ENCODE results near the gene STPG2. TPM values are rescaled to one million over a fixed set of nuclear protein-coding genes. Genes with fewer than 3 reads are reported as not detected.

The STPG2 gene
- total and polyA plus RNA-seq, 10 of the 15 experiments (the other 5 are each of a cell fraction or from before 2014, with no cell fraction given), result 0.13 to 0.24 TPM; not detected in 8

GRCh38 chr4:97892592-97893266 is 250.5 kb downstream of the STPG2 start:
- Histone ChIP-seq H3K4me3 (no peak overlapping the region), H3K79me2 (ENCODE audit: control insufficient read depth, insufficient read depth, low read length) (no peaks in the 10 kb centered on the region), H3K9me3 (replicated peaks; ENCODE audit: control insufficient read depth, insufficient read depth, low read length) (no peaks in the 10 kb centered on the region), H3K9ac (ENCODE audit: control insufficient read depth, insufficient read depth, low read length) (no peak overlapping the region), H3K27ac (ENCODE audit: control insufficient read depth, insufficient read depth) (no peak overlapping the region), H3K4me2 (ENCODE audit: control insufficient read depth, insufficient read depth) (no peak overlapping the region), H3K4me1 (ENCODE audit: control insufficient read depth, insufficient read depth, low read length) (no peaks in the 10 kb centered on the region), H3K27me3 (replicated peaks in 1 of 2; ENCODE audit: control insufficient read depth in 2 of 2, insufficient read depth in 2 of 2, low read length in 1 of 2) (no peaks in the 10 kb centered on the region), H3K36me3 (ENCODE audit: control insufficient read depth in 2 of 2, insufficient read depth in 2 of 2, low read length in 1 of 2) (no peaks in the 10 kb centered on the region), H4K20me1 (ENCODE audit: control insufficient read depth, insufficient read depth) (no peaks in the 10 kb centered on the region), H2AFZ (ENCODE audit: control insufficient read depth, low read depth, low read length) (no peak overlapping the region)
- no peak for FAIRE-seq
- in situ Hi-C loops (cut with MboI) (no loop called here), intact Hi-C loops (cut with micrococcal nuclease; ENCODE audit: unreplicated experiment) (no loop called here)
- ChIA-PET CTCF (no interaction called here), RAD21 (ENCODE audit: unreplicated experiment) (no interaction called here), SMC1A (ENCODE audit: uncharacterized antibody, unreplicated experiment) (interaction anchor here (1.1 kb wide), 1 partner anchor 42 kb away, joined by 3 read pairs; no protein-coding TSS in a partner anchor), POLR2A (no interaction called here)
- no TSS peak for BruUV-seq (replicated peaks)
- WGBS (ENCODE audit: insufficient coverage, insufficient replicate concordance, low lambda C conversion rate, missing lambda C conversion rate), result 0% methylated on average over 1 of the region's 1 CpG
- no peak for ATAC-seq
- no peak for TF ChIP-seq TARDBP (IDR thresholded peaks at IDR 0.05; ENCODE audit: borderline replicate concordance)
- no peak for TF ChIP-seq NFIC (IDR thresholded peaks at IDR 0.05; ENCODE audit: low read depth, low read length)
- no peak for TF ChIP-seq TCF3 (IDR thresholded peaks at IDR 0.05; ENCODE audit: borderline replicate concordance, insufficient read depth, low read depth, low read length)
- TF ChIP-seq CEBPB (IDR thresholded peaks at IDR 0.05; ENCODE audit: borderline replicate concordance in 1 of 2, low read depth in 2 of 2, low read length in 2 of 2), result no peak
- TF ChIP-seq WRNIP1 (IDR thresholded peaks at IDR 0.05; ENCODE audit: borderline replicate concordance, low read depth, low read length), result no peak
- TF ChIP-seq RUNX3 (IDR thresholded peaks at IDR 0.05; ENCODE audit: low read length), result no peak
- no peak for TF ChIP-seq NR2F1 (conservative IDR thresholded peaks at IDR 0.05)
- no peak for TF ChIP-seq JUNB (IDR thresholded peaks at IDR 0.05)
- no peak for TF ChIP-seq ZNF274 (IDR thresholded peaks at IDR 0.05; ENCODE audit: insufficient read depth, insufficient read length)
- TF ChIP-seq KAT2A (conservative IDR thresholded peaks at IDR 0.05; ENCODE audit: control insufficient read depth, low read depth, low read length), result no peak
- DNase-seq (ENCODE audit: low read depth, low spot score), result no peak
